Measurements from ENCODE around the gene E2F2. TPM values are rescaled to one million over a fixed set of nuclear protein-coding genes. Genes with fewer than 3 reads are reported as not detected.

Gene E2F2
- total RNA-seq, 1 donor from 2014 or later = under 0.01 TPM

DNA sequence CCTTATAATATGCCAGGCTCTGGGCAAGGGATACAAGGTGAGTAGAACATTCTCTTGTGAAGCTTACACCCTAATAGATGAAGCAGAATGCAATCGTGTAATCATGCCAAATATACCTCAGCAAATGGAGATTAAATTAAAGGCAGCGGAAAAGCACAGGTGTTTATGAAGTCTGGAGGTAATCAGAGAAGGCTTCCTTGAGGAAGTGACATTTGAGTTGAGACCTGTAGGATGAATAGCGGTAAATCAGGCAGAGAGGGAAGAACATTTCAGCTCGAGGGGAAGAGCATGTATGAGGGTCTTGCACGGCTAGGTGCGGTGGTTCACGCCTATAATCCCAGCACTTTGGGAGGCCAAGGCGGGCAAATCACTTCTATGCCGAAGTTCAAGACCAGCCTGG is 13.5 kb downstream of the E2F2 start:
- DNase-seq (ENCODE audit: low read depth) (no peak), FAIRE-seq (no peak)
- no peaks in the 10 kb centered on the region for H3K36me3 ChIP-seq (ENCODE audit: control insufficient read depth, insufficient read depth, low read length)

DNA sequence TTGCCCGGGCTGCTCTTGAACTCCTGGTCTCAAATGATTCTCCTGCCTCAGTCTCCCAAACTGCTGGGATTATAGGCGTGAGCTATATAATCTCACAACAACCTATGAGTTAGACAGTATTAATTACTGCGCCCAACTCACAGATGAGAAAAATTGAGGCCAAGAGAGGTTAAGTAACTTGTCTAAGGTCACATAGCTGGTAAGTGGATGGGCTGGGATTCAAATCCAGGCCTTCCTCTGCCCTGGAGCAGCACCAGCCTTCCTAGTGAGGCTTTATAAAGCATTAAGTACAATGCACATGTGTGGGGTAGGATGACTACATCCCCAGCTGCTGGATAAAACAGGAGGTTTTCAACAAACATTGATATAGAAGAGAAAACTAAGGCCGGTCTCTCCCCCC is 15.1 kb downstream of the E2F2 start:
- DNase-seq (ENCODE audit: low read depth) = no peak
- no peak for FAIRE-seq
- Histone ChIP-seq H3K36me3 (ENCODE audit: control insufficient read depth, insufficient read depth, low read length) (no peaks in the 10 kb centered on the region), H3K27me3 (ENCODE audit: control insufficient read depth, insufficient read depth, low read length) (no peaks in the 10 kb centered on the region), H3K4me3 (ENCODE audit: low read depth, low read length) (no peak overlapping the region)
- TF ChIP-seq, protein P1, sequence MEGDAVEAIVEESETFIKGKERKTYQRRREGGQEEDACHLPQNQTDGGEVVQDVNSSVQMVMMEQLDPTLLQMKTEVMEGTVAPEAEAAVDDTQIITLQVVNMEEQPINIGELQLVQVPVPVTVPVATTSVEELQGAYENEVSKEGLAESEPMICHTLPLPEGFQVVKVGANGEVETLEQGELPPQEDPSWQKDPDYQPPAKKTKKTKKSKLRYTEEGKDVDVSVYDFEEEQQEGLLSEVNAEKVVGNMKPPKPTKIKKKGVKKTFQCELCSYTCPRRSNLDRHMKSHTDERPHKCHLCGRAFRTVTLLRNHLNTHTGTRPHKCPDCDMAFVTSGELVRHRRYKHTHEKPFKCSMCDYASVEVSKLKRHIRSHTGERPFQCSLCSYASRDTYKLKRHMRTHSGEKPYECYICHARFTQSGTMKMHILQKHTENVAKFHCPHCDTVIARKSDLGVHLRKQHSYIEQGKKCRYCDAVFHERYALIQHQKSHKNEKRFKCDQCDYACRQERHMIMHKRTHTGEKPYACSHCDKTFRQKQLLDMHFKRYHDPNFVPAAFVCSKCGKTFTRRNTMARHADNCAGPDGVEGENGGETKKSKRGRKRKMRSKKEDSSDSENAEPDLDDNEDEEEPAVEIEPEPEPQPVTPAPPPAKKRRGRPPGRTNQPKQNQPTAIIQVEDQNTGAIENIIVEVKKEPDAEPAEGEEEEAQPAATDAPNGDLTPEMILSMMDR (IDR thresholded peaks at IDR 0.05; ENCODE audit: insufficient read depth, low read length, severe bottlenecking) = no peak

More for the DNA sequence above, 13.5 kb downstream of the E2F2 start:
- Histone ChIP-seq H3K27me3 (ENCODE audit: control insufficient read depth, insufficient read depth, low read length) (no peaks in the 10 kb centered on the region), H3K4me3 (ENCODE audit: low read depth, low read length) (no peak overlapping the region)
- TF ChIP-seq, protein P1 (IDR thresholded peaks at IDR 0.05; ENCODE audit: insufficient read depth, low read length, severe bottlenecking) = no peak

DNA sequence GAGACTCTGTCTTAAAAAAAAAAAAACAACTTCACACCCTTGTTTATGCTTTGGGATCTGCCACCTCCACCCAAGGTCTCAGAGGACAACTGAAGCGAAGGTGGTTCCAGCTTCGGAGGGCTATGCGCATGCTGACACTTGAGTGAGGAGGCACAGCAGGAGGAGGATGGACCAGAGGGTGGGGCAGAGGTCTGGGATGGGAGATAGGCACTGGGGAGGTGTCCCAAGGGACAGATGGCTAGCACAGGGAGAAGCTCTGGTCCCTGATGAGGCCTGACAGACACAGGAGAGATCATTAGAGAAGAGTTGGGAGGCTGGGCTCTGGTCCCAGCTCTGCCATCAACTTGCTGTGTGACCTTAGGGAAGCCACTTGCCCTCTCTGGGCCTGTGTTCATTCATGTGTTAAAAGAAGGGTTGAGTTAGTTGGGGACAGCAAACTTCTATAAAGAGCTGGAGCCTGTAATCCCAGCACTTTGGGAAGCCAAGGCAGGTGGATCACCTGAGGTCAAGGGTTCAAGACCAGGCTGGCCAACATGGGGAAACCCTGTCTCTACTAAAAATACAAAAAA is 16.8 kb downstream of the E2F2 start:
- H3K4me3 ChIP-seq (ENCODE audit: low read depth, low read length) = no peak overlapping the region
- H3K27me3 ChIP-seq (ENCODE audit: control insufficient read depth, insufficient read depth, low read length) = no peaks in the 10 kb centered on the region
- FAIRE-seq = no peak
- TF ChIP-seq, protein P1 (IDR thresholded peaks at IDR 0.05; ENCODE audit: insufficient read depth, low read length, severe bottlenecking) = no peak
- DNase-seq (ENCODE audit: low read depth) = no peak
- no peaks in the 10 kb centered on the region for H3K36me3 ChIP-seq (ENCODE audit: control insufficient read depth, insufficient read depth, low read length)

DNA sequence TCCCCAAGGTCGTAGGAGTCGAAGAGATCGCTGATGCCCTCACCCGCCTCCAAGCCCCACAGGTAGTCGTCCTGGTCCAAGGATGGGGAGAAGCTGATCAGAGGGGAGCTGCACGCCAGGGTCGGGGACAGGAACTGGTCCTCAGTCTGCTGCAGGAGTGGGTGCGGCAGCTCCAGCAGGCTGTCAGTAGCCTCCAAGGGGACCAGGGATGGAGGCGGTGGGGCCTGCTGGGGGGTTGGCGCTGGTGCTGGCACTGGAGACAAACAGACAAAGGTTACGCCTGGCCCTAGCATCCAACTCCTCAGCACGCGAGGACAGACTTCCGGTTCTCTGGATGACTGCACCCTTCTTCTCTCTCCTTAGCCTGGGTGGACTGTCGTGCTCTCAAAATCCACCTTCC is 21.1 kb downstream of the E2F2 start:
- TF ChIP-seq, protein P1 (IDR thresholded peaks at IDR 0.05; ENCODE audit: insufficient read depth, low read length, severe bottlenecking) = no peak
- no peaks in the 10 kb centered on the region for H3K27me3 ChIP-seq (ENCODE audit: control insufficient read depth, insufficient read depth, low read length)
- FAIRE-seq = peak; percentile 18
- no peak overlapping the region for H3K4me3 ChIP-seq (ENCODE audit: low read depth, low read length)
- DNase-seq (ENCODE audit: low read depth) = no peak
- no peaks in the 10 kb centered on the region for H3K36me3 ChIP-seq (ENCODE audit: control insufficient read depth, insufficient read depth, low read length)

DNA sequence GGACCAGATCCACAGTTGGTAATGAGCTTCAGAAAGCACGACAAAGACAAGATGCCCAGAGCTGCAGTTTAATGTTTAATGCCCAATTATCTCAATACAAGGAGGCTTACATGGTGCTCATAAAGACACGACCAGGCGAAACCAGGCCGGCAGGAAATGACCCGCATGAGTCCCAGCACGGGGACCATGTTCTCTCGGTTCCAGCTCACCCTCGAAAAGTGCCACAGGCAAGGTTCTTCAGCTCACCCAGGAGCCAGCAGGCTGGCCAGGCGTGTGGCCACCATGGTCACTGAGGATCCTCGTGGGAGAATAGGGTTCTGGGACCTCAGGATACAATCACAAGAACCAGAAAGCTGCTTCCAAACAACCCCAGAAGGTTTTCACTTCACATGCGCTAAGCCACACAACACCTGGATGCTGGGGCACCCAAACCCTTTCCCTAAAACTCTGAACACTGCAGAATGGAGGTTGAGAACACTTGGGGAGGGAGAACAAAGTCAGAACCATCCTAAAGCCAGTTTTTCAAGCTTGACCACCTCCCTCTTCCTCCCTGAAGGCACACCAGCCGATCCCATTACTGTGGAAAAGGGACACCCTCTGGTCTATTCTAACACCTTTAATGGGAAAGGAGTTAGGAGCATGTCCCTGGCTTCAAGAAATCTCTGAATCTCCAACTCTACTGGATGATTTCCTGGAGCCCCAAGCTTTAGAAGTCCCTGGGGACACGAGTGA is 24.5 kb downstream of the E2F2 start:
- FAIRE-seq (no peak), DNase-seq (ENCODE audit: low read depth) (peak; percentile 7)
- H3K36me3 ChIP-seq (ENCODE audit: control insufficient read depth, insufficient read depth, low read length) = no peaks in the 10 kb centered on the region
- no peak overlapping the region for H3K4me3 ChIP-seq (ENCODE audit: low read depth, low read length)
- H3K27me3 ChIP-seq (ENCODE audit: control insufficient read depth, insufficient read depth, low read length) = no peaks in the 10 kb centered on the region
- TF ChIP-seq, protein P1 (IDR thresholded peaks at IDR 0.05; ENCODE audit: insufficient read depth, low read length, severe bottlenecking) = no peak

Data from bronchial epithelial cell (primary cell).